ENCODE data around the gene ELFN2. TPM values are rescaled to one million over a fixed set of nuclear protein-coding genes. Genes with fewer than 3 reads are reported as not detected.
A peak's percentile ranks its signal among the peaks of the same experiment; 100 is the strongest.

ELFN2 gene
- total and polyA plus RNA-seq, 4 donors = 0.07 to 0.19 (median 0.08) TPM; not detected in 1

DNA sequence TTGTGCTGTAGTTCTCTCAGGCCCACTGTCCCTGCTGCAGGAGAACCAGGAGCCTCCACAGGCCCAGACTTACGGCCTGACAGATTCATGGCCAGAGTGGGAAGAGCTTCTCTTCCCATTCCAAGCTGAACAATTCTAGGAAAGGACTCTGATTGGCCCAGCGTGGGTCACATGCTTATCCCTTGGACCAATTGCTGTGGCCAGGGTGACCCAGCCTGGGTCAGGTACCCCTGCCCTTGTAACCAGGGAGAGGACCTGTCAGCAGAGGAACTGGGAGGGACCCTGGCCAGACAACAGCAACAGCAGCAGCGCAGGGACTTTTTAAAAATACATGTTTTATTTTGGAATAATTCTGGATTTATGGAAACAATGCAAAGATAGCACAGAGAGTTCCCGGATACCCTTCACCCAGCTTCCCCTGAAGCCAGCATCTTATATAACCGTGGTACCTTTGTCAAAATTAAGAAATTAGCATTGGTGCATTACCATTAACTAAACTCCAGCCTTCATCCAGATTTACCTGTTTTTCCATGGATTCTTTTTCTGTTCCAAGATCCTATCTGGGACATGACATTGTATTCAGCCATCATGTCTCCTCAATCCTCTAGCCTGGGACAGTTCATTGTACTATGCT is 8.8 kb upstream of the ELFN2 start (continued):
- TF ChIP-seq, protein P1, sequence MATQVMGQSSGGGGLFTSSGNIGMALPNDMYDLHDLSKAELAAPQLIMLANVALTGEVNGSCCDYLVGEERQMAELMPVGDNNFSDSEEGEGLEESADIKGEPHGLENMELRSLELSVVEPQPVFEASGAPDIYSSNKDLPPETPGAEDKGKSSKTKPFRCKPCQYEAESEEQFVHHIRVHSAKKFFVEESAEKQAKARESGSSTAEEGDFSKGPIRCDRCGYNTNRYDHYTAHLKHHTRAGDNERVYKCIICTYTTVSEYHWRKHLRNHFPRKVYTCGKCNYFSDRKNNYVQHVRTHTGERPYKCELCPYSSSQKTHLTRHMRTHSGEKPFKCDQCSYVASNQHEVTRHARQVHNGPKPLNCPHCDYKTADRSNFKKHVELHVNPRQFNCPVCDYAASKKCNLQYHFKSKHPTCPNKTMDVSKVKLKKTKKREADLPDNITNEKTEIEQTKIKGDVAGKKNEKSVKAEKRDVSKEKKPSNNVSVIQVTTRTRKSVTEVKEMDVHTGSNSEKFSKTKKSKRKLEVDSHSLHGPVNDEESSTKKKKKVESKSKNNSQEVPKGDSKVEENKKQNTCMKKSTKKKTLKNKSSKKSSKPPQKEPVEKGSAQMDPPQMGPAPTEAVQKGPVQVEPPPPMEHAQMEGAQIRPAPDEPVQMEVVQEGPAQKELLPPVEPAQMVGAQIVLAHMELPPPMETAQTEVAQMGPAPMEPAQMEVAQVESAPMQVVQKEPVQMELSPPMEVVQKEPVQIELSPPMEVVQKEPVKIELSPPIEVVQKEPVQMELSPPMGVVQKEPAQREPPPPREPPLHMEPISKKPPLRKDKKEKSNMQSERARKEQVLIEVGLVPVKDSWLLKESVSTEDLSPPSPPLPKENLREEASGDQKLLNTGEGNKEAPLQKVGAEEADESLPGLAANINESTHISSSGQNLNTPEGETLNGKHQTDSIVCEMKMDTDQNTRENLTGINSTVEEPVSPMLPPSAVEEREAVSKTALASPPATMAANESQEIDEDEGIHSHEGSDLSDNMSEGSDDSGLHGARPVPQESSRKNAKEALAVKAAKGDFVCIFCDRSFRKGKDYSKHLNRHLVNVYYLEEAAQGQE (IDR thresholded peaks at IDR 0.05) = no peak
- TF ChIP-seq GABPA (IDR thresholded peaks at IDR 0.05 in 1 of 2, conservative IDR thresholded peaks at IDR 0.05 in 1 of 2) (no peak), FOXA1 (IDR thresholded peaks at IDR 0.05) (no peak)

DNA sequence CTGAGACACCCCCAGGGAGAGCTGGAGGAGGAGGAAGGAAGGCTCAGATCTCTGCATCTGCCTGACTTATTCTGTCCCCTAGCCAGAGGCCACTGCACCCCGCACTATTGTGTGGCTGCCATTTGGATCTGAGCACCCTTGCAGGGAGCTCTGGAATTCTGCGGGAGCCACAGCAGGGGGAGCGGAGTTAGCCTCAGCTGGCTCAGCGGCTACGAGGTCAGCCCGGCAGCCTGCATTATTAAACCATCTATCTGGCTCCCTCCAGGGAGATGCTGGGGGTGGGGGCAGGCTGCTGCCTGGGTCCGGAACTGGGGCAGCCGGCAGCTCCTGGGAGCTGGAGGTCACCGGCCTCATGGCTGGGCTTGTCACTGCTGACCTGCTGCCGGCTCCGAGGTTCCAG is 6.5 kb upstream of the ELFN2 start:
- H3K9ac ChIP-seq (ENCODE audit: low read depth in 1 of 2, low read length in 2 of 2) = no peak overlapping the region
- peak in 1 of 2 donors; percentile 39 for TF ChIP-seq RXRA (IDR thresholded peaks at IDR 0.05)
- TF ChIP-seq EGR1 (IDR thresholded peaks at IDR 0.05; ENCODE audit: low read depth in 2 of 2) = no peak
- TF ChIP-seq SP1 (IDR thresholded peaks at IDR 0.05) = no peak
- peak; percentile 22 for TF ChIP-seq NR2F2 (IDR thresholded peaks at IDR 0.05)
- no peaks in the 10 kb centered on the region for H3K4me1 ChIP-seq (ENCODE audit: control insufficient read depth in 4 of 4, insufficient read depth in 4 of 4, low read length in 3 of 4)
- H3K27me3 ChIP-seq (ENCODE audit: control insufficient read depth in 4 of 4, insufficient read depth in 4 of 4, low read length in 3 of 4) = no peaks in the 10 kb centered on the region
- no peaks in the 10 kb centered on the region for H3K36me3 ChIP-seq (ENCODE audit: control insufficient read depth in 4 of 4, insufficient read depth in 3 of 4, low read depth in 1 of 4, low read length in 3 of 4)
- WGBS = 44% methylated on average over 11 of the region's 11 CpGs
- no peaks in the 10 kb centered on the region for H3K9me3 ChIP-seq (ENCODE audit: control insufficient read depth in 4 of 4, low read length in 3 of 4)
- no peak for DNase-seq (ENCODE audit: low spot score)
- H3K27ac ChIP-seq (ENCODE audit: low read depth in 1 of 2, low read length in 2 of 2) = no peak overlapping the region
- H3K4me3 ChIP-seq (ENCODE audit: low read depth in 1 of 3, low read length in 3 of 3) = no peak overlapping the region

DNA sequence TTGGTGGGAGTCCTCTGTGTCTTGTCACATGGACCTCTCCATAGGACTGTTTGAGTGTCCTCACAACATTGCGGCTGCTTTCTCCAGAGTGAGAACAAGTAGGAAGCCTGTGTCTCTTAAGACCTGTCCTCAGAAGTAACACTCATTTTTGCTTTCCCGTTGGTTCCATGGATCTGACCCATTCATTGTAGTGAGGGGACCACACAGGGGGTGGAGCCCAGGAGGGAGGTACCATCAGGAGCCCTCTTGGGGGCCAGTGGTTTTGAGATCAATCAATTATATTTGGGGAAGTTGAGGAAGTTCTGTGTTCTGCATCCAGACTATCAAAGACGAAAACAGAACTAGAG is 5.4 kb upstream of the ELFN2 start:
- peaks cover 0 to 4% (median 2%) of the 10 kb centered on the region in 4 donors for H3K4me1 ChIP-seq (ENCODE audit: control insufficient read depth in 4 of 4, insufficient read depth in 4 of 4, low read length in 3 of 4)
- H3K27ac ChIP-seq (ENCODE audit: low read depth in 1 of 2, low read length in 2 of 2) = no peak overlapping the region
- no peak overlapping the region for H3K9ac ChIP-seq (ENCODE audit: low read depth in 1 of 2, low read length in 2 of 2)
- no peaks in the 10 kb centered on the region for H3K9me3 ChIP-seq (ENCODE audit: control insufficient read depth in 4 of 4, low read length in 3 of 4)
- 91% methylated on average over 3 of the region's 3 CpGs for WGBS
- H3K4me3 ChIP-seq (ENCODE audit: low read depth in 1 of 3, low read length in 3 of 3) = no peak overlapping the region
- no peaks in the 10 kb centered on the region for H3K36me3 ChIP-seq (ENCODE audit: control insufficient read depth in 4 of 4, insufficient read depth in 3 of 4, low read depth in 1 of 4, low read length in 3 of 4)
- DNase-seq (ENCODE audit: low spot score) = no peak
- H3K27me3 ChIP-seq (ENCODE audit: control insufficient read depth in 4 of 4, insufficient read depth in 4 of 4, low read length in 3 of 4) = no peaks in the 10 kb centered on the region
- no peak for TF ChIP-seq HNF4G (IDR thresholded peaks at IDR 0.05)

DNA sequence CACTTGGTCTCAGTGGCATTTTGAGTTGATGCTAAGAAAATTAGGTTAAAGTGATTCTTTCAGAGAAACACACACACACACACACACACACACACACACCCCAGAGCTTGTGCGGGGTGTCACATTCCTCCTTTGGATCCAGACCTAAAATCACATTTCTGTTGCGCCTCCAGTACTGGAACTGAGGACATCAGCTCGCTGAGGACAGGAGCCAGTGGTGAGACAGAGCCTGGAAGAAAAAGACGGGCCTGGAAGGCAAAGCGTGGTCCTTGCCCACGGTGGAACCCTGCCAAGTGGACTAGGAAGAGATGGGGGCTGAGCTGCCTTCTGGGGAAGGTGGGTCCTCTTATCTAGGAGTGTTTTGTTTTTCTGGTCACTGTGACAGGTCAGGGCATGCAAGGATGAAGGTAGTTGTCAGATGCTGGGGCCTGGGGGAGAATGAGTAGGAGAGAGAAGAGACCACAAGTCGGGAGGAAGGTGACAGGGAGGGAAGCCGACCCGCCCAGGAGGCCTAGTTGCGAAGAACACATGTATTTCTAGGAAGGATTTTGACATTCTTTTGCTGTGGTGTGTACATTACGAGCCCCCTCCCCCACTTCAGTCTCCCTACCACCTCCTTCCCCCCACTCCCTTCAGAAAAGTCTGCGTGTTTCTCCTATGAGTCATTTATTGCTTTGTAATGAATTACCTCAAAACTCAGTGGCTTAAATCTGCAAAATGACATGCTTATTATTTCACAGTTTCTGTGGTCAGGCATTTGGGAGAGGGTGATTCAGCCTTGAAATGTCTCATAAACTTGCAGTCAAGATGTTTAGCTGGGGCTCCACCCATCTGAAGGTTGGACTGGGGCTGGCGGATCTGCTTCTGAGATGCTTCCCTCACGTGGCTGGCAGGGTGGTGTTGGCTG is 4.8 kb upstream of the ELFN2 start:
- Histone ChIP-seq H3K4me3 (ENCODE audit: low read depth in 1 of 3, low read length in 3 of 3) (no peak overlapping the region), H3K9me3 (ENCODE audit: control insufficient read depth in 4 of 4, low read length in 3 of 4) (no peaks in the 10 kb centered on the region), H3K27me3 (ENCODE audit: control insufficient read depth in 4 of 4, insufficient read depth in 4 of 4, low read length in 3 of 4) (no peaks in the 10 kb centered on the region), H3K36me3 (ENCODE audit: control insufficient read depth in 4 of 4, insufficient read depth in 3 of 4, low read depth in 1 of 4, low read length in 3 of 4) (no peaks in the 10 kb centered on the region), H3K27ac (ENCODE audit: low read depth in 1 of 2, low read length in 2 of 2) (no peak overlapping the region), H3K9ac (ENCODE audit: low read depth in 1 of 2, low read length in 2 of 2) (no peak overlapping the region), H3K4me1 (ENCODE audit: control insufficient read depth in 4 of 4, insufficient read depth in 4 of 4, low read length in 3 of 4) (peaks cover under 1 to 9% (median 5%) of the 10 kb centered on the region in 4 donors)
- 88% methylated on average over 14 of the region's 14 CpGs for WGBS
- no peak for DNase-seq (ENCODE audit: low spot score)
- no peak for TF ChIP-seq GABPA (IDR thresholded peaks at IDR 0.05 in 1 of 2, conservative IDR thresholded peaks at IDR 0.05 in 1 of 2)
- TF ChIP-seq FOXA1 (IDR thresholded peaks at IDR 0.05) = no peak
- TF ChIP-seq SP1 (IDR thresholded peaks at IDR 0.05) = no peak
- TF ChIP-seq TAF1 (conservative IDR thresholded peaks at IDR 0.05) = no peak
- TF ChIP-seq, protein P2, sequence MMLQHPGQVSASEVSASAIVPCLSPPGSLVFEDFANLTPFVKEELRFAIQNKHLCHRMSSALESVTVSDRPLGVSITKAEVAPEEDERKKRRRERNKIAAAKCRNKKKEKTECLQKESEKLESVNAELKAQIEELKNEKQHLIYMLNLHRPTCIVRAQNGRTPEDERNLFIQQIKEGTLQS (IDR thresholded peaks at IDR 0.05) = no peak
- no peak for TF ChIP-seq FOXA2 (IDR thresholded peaks at IDR 0.05)
- no peak for TF ChIP-seq HNF4G (IDR thresholded peaks at IDR 0.05)
- no peak for TF ChIP-seq YY1 (IDR thresholded peaks at IDR 0.05)
- TF ChIP-seq, protein P3, sequence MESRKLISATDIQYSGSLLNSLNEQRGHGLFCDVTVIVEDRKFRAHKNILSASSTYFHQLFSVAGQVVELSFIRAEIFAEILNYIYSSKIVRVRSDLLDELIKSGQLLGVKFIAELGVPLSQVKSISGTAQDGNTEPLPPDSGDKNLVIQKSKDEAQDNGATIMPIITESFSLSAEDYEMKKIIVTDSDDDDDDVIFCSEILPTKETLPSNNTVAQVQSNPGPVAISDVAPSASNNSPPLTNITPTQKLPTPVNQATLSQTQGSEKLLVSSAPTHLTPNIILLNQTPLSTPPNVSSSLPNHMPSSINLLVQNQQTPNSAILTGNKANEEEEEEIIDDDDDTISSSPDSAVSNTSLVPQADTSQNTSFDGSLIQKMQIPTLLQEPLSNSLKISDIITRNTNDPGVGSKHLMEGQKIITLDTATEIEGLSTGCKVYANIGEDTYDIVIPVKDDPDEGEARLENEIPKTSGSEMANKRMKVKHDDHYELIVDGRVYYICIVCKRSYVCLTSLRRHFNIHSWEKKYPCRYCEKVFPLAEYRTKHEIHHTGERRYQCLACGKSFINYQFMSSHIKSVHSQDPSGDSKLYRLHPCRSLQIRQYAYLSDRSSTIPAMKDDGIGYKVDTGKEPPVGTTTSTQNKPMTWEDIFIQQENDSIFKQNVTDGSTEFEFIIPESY (IDR thresholded peaks at IDR 0.05) = no peak
- no peak for TF ChIP-seq NR2F2 (IDR thresholded peaks at IDR 0.05)
- TF ChIP-seq, protein P1 (IDR thresholded peaks at IDR 0.05) = no peak

Measured in liver (tissue), 9 donors.